Activated naive CD4-positive, alpha-beta T cell treated with anti-CD3 and anti-CD28 coated beads, Interleukin-2, amount 50 U/mL, for 16 hours (primary cell): Measurements from ENCODE around the gene ZEB2.

Source experiments
- DNase-seq: peaks from one replicate; pipeline ENCODE4 v3.0.0-alpha.2; 2020

ZEB2 gene

GRCh38 chr2:144339048-144339447 lies 180.9 kb downstream of the ZEB2 start:
- DNase-seq = no peak

GRCh38 chr2:144334551-144334950 lies 185.4 kb downstream of the ZEB2 start:
- no peak for DNase-seq
